T follicular helper cell (primary cell): ENCODE data around the gene SETX.

ENCODE experiments used
- DNase-seq: peaks from one replicate; pipeline ENCODE4 v3.0.0-alpha.2; 2020; ENCODE audit warnings: low read depth

Gene SETX

DNA sequence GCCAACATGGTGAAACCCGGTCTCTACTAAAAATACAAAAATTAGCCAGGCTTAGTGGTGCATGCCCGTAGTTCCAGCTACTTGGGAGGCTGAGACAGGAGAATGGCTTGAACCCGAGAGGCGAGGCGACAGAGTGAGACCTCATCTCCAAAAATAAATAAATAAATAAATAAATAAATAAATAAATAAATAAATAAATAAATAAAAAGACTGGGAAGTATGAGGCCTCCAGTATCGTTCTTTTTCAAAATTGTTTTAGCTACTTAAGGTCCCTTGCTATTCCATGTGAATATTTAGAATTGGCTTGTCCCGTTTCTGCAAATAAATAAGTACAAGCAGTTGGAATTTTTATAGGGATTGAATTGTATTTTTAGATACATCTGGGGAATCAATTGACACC lies 3.0 kb upstream of the SETX start:
- no peak for DNase-seq

GRCh38 chr9:132356324-132356924 lies 1.6 kb upstream of the SETX start:
- DNase-seq: no peak

DNA sequence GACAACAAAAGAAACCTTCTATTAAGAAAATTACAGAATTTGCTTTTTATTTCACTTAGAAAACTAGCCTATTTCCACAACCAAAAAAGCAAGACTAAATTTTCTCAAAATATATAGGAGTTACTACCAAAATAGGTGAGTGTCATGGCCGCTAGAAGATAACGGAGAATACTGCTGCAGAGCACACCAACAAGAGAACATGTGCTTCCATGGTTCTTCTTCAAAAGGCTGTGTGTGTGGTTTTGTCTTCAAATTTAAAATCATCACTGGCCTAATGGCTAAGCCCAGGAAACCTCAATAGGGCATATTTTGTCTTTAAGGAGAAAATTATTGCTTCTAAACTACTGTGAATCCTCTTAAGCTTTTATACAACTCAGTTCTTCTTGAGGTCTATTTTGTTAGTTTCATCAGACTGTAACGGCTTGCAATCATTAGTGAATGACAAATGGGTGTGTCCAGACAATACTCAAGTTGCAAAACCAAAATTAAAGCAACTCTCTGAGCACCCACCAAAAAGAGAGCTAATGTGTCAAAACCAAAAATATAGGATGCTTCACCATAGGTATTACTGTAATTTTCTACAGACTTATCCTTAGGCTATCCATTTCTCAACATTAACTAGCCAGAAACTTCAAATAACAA lies 3.3 kb downstream of the SETX start:
- no peak for DNase-seq

DNA sequence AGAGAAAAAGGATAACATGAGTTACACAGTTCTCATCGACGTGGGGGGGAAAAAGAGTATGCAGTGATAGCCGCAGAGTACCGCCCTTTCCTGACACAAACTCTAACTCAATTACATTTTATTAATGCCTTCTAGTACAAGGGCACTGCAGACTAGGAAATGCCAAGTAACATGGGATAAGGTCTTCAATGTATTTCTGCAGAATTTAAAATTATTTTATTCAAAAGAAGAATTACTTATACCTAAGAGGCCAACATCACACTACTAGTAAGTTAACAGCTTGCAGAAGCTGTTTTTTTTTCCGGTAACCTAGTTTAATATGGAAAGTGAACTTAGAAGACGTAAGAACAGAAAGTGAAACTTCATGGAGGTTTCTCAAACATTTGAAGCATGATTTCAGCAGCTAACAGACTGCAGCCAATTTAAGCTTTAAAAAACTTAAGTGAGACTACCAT lies 3.9 kb downstream of the SETX start:
- no peak for DNase-seq

DNA sequence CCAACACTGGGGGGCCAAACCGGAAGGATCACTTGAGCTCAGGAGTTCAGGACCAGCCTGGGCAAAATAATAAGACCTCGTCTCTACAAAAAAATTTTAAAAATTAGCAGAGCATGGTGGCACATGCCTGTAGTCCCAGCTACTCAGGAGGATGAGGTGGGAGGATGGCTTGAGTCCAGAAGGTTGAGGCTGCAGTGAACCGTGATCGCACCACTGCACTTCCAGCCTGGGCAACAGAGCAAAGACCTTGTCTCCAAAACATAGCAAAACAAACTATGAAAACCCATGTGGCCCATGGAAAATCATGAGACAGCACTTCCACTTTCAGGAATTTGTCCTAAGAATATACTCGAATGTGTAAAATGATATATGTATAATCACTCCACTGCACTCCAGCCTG lies 6.1 kb downstream of the SETX start:
- no peak for DNase-seq

- no peak for DNase-seq
Observed at GRCh38 chr9:132346177-132346576, 8.6 kb downstream of the SETX start.

DNA sequence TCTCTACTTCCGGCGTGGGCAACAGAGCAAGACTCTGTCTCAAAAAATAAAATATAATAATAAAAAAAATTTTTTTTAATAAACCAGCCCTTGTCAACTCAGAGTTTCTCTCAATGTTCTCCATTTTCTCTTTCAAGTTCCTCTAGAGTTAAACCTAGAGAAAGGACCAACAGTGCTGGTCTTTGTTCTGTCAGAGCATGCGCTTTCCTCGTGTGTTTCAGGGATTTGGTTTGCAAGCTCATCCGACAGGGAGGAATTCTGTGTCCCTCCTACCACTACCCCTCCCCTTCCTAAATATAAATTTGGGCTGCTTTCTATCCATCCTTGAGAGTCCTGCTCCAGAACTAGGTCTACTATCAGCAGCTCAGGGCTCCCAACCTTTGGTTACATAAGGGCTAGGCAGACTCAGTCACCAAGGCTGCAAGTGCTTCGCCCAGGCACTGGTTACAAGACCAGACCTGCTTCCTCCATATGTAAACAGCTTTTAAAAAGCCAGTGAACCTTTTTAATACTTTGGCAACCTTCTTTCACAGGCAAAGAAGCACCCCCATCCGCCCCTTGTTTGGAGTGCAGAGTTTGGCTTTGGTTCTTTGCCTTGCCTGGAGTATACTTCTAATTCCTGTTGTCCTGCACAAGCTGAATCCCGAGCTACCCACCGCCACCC lies 13.5 kb downstream of the SETX start:
- DNase-seq: no peak

GRCh38 chr9:132334364-132334763 lies 20.4 kb downstream of the SETX start:
- DNase-seq: no peak

DNA sequence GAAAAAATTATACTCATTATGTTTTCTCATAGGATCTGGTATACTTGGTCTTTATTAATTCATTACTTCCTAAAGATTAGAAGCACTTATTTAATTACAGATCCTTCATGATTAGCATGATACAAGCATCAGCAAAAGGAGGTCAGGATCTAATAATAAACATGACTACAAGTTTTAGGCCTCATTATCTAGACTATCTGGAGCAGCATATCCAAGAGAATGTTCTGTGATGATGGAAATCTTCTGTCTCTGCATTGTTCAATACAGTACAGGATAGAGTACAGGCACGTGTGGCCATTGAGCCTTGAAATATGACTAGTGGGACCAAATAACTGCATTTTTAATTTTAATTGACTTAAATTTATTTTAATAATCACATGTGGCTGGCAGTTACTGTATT lies 21.2 kb downstream of the SETX start:
- DNase-seq: no peak

GRCh38 chr9:132328580-132328979 lies 26.2 kb downstream of the SETX start:
- DNase-seq: no peak

GRCh38 chr9:132327537-132327936 lies 27.2 kb downstream of the SETX start:
- no peak for DNase-seq

DNA sequence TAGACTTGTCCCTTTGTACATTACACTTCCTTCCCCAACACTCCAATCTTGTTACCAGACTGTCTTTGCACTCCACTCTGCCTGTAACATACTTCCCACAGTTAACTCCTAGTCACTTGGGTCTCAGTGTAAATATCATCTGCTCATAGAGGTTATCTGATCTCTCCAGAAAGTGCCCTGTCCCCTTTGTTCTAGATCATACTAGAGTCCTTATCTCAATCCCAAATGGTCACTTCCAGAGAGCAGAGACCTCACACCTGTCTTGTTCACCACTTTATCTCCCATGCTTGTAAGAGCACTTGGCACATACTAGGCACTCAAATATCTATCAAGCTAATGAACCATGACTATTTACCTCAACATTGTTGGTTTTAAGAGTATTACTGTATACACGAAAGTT lies 30.4 kb downstream of the SETX start:
- DNase-seq: no peak

DNA sequence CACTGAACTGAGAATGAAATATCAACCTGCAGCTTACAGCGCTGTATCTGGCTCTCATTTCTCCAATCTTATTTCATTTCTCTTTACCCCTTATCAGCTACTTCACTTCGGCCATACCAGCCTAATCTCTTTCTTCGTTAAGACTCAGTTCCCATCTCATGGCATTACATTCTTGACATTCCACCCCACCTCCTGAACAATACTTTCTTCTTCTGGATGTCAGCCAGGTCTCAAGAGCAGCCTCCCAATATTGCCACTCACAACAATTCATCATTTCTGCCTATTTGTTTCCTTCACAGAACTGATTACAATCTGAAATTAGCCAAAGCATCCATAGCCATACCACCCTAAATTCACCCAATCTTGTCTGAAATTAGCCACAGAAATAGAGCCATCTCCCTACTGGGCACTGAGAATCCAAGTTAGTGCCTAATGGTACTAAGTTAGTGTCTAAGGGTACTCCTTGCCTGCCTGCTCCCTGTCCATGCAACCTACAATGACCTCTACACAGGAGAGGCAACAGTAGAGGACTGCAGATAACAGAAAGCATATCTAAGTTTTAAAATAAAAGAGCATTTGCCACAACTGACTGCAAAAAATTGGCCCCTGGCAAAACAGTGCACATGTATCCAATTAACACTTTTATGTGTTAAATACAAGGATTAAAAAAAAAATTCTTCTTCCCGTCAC lies 35.2 kb downstream of the SETX start:
- DNase-seq: no peak

- no peak for DNase-seq
Observed at GRCh38 chr9:132312873-132313272, 41.9 kb downstream of the SETX start.

GRCh38 chr9:132312426-132312825 lies 42.4 kb downstream of the SETX start:
- DNase-seq: no peak

GRCh38 chr9:132311978-132312377 lies 42.8 kb downstream of the SETX start:
- DNase-seq: no peak

GRCh38 chr9:132309056-132309455 lies 45.7 kb downstream of the SETX start:
- no peak for DNase-seq

DNA sequence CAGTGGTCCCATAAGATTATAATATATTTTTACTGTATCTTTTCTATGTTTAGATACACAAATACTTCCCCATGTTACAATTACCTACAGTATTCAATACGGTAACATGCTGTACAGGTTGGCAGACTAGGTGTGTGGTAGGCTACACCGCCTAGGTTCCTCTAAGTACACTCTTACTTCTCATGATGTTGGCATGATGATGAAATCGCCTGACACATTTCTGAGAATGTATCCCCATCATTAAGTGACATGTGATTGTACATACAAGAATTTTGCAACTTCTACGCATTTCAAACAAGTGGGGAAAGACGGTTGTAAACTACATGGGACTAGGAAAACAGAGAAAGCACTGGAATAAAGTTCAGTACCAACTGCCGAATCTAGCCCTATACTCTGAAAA lies 53.3 kb downstream of the SETX start:
- DNase-seq: no peak

- DNase-seq: no peak
Observed at GRCh38 chr9:132299221-132299620, 55.6 kb downstream of the SETX start.

DNA sequence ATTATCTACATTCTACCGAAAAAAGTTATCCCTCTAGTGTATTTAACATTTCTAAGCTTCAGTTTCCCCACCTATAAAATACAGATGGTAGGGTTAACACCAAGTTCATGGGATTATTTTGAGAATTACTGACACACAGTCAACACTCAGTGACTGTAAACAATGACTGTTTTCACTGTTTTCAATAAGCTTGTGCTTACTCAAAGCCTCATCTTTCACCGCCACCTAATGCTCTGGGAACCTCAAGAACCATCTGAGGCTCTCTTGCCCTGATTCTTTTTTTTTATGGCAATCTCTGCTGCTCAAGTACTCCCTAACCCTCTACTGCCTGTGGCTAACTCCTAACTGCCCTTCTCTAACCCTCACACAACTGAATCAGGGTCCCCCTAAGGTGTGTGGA lies 59.6 kb downstream of the SETX start:
- no peak for DNase-seq

DNA sequence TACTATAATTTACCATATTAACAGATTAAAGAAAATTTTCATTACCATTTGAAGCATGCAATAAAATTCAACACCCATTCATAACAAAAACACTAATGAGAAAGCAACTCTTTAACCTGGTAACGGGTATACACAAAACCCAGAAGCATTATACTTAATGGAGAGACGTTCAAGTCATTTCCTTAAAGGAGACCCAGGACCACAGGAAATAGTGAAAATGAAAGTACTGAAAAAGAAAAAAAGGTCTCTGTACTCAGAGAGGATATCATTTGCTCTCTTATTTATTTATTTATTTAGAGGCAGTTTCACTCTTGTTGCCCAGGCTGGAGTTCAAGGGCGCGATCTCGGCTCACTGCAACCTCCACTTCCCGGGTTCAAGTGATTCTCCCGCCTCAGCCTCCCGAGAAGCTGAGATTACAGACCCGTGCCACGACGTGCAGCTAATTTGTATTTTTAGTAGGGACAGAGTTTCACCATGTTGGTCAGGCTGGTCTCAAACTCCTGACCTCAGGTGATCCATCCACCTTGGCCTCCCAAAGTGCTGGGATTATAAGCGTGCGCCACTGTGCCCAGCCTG lies 61.6 kb downstream of the SETX start:
- DNase-seq: no peak

- DNase-seq: no peak
Observed at GRCh38 chr9:132288966-132289365, 65.8 kb downstream of the SETX start.

GRCh38 chr9:132288361-132288760 lies 66.4 kb downstream of the SETX start:
- no peak for DNase-seq
